Measurements from ENCODE around the gene TAS1R3. TPM values are rescaled to one million over a fixed set of nuclear protein-coding genes. Genes with fewer than 3 reads are reported as not detected.

TAS1R3 gene
- total RNA-seq, 1 experiment from 2014 or later, result 0.28 TPM

- no peaks in the 10 kb centered on the region for H4K20me1 ChIP-seq (ENCODE audit: control insufficient read depth, insufficient read depth, insufficient read length)
- no peak within 1 kb of the TSS for H3K23ac ChIP-seq (ENCODE audit: insufficient read length, low read depth, low read length)
- no peak within 1 kb of the TSS for H2AFZ ChIP-seq (ENCODE audit: low read length)
- Mint-ChIP-seq H3K36me3 (ENCODE audit: insufficient read depth in 1 of 3, low read depth in 3 of 3) (peaks cover 6 to 20% (median 12%) of the 10 kb centered on the region in 3 experiments), H3K27me3 (ENCODE audit: low read depth) (no peaks in the 10 kb centered on the region), H3K9me3 (no peaks in the 10 kb centered on the region), H3K27ac (peak within 1 kb of the TSS; percentile 95 to 98 (median 96)), H3K4me1 (peaks cover 5 to 10% of the 10 kb centered on the region in 2 experiments), H3K4me3 (peak within 1 kb of the TSS; percentile 83 to 88)
- H3K9me3 ChIP-seq (ENCODE audit: control insufficient read depth, low read depth, low read length), result no peaks in the 10 kb centered on the region
- WGBS (ENCODE audit: extremely low coverage, insufficient read length, low lambda C conversion rate), result no CpG with 5 or more reads among the region's 85 CpGs
- H2AK5ac ChIP-seq (ENCODE audit: insufficient read length, low read length), result no peak within 1 kb of the TSS
- H4K5ac ChIP-seq (ENCODE audit: insufficient read length, low read depth, low read length), result no peak within 1 kb of the TSS
- no peak within 1 kb of the TSS for H3K56ac ChIP-seq (ENCODE audit: insufficient read length, low read depth, low read length)
- TF ChIP-seq CTCF (conservative IDR thresholded peaks at IDR 0.05), result peak; percentile 42
- peak within 1 kb of the TSS; percentile 21 for H3K18ac ChIP-seq (ENCODE audit: insufficient read length, low read depth, low read length)
- no peak within 1 kb of the TSS for H4K91ac ChIP-seq (ENCODE audit: insufficient read length, low read depth, low read length)
- H3K79me1 ChIP-seq (ENCODE audit: insufficient read depth, low read depth, low read length, poor library complexity, severe bottlenecking), result peaks cover 13% of the 10 kb centered on the region
- peak; percentile 99 for DNase-seq
- peaks cover 4% of the 10 kb centered on the region; the same call in 1 of the 2 replicates for H3K79me2 ChIP-seq (ENCODE audit: insufficient read depth, low read length)
- H3K14ac ChIP-seq (ENCODE audit: insufficient read depth, low read length), result 0 out of 2 replicates have a peak within 1 kb of the TSS, but pooled peaks have one; percentile 43
- peak within 1 kb of the TSS; percentile 94 for H3K4me2 ChIP-seq (ENCODE audit: insufficient read depth, insufficient read length, low read length)
- no peak within 1 kb of the TSS for H2BK5ac ChIP-seq (ENCODE audit: insufficient read length, low read length)
- H3K23me2 ChIP-seq (ENCODE audit: insufficient read length, low read depth, low read length, poor library complexity, severe bottlenecking), result peaks cover 10% of the 10 kb centered on the region
- no peaks in the 10 kb centered on the region for H3K27me3 ChIP-seq (ENCODE audit: insufficient read depth, low read length)
- H3K27ac ChIP-seq (ENCODE audit: insufficient read length, low read depth, low read length), result no peak within 1 kb of the TSS
- no peaks in the 10 kb centered on the region; the same call in 1 of the 2 replicates for H3K4me1 ChIP-seq (ENCODE audit: insufficient read depth, low read length)
- peak within 1 kb of the TSS; percentile 92 for H3K9ac ChIP-seq (ENCODE audit: extremely low read depth, insufficient read length, low read length)
- no peak within 1 kb of the TSS; the same call in 1 of the 2 replicates for H3K4ac ChIP-seq (ENCODE audit: low read depth, low read length)
- no peak within 1 kb of the TSS for H3T11ph ChIP-seq (ENCODE audit: low read length)
- H2BK12ac ChIP-seq (ENCODE audit: insufficient read length, low read depth, low read length), result no peak within 1 kb of the TSS
- no peak within 1 kb of the TSS for H2BK20ac ChIP-seq (ENCODE audit: low read depth, low read length, poor library complexity, severe bottlenecking)
- no peak within 1 kb of the TSS for H2BK120ac ChIP-seq (ENCODE audit: low read depth, low read length, poor library complexity, severe bottlenecking)
- no peak within 1 kb of the TSS for H4K8ac ChIP-seq (replicated peaks; ENCODE audit: insufficient read length, low read depth, low read length)
- H2BK15ac ChIP-seq (ENCODE audit: low read depth, low read length), result no peak within 1 kb of the TSS
Observed at GRCh38 chr1:1374929-1375662, 44.0 kb downstream of the TAS1R3 start, which contains the start of gene AURKAIP1. Gene AURKAIP1, minus strand, starts transcription at chr1:1375207. Its CDS starts 451 bp downstream, at chr1:1374756.
